ENCODE results near the gene AOX1. TPM values are rescaled to one million over a fixed set of nuclear protein-coding genes. Genes with fewer than 3 reads are reported as not detected.

The AOX1 gene
- total and polyA plus RNA-seq, 4 experiments from 2014 or later: not detected

GRCh38 chr2:200655918-200656580, 70.2 kb downstream of the AOX1 start:
- H3K9me3 Mint-ChIP-seq: no peaks in the 10 kb centered on the region
- no peak overlapping the region for H3K27ac Mint-ChIP-seq
- CTCF ChIA-PET (ENCODE audit: partially characterized antibody): no interaction called here
- no peaks in the 10 kb centered on the region for H3K4me1 Mint-ChIP-seq
- H3K36me3 ChIP-seq (ENCODE audit: insufficient read depth, low read length): no peaks in the 10 kb centered on the region
- POLR2A ChIA-PET (ENCODE audit: partially characterized antibody): no interaction called here
- no peaks in the 10 kb centered on the region for H3K9me3 ChIP-seq (ENCODE audit: control insufficient read depth in 1 of 2, low read length in 2 of 2)
- no peak overlapping the region for H3K4me3 Mint-ChIP-seq
- H3K27me3 Mint-ChIP-seq: peaks cover 10 to 20% of the 10 kb centered on the region in 2 donors
- H3K36me3 Mint-ChIP-seq: no peaks in the 10 kb centered on the region
- H3K4me1 ChIP-seq (ENCODE audit: insufficient read depth, low read length): no peaks in the 10 kb centered on the region
- no peak for DNase-seq
- H3K27me3 ChIP-seq (ENCODE audit: insufficient read depth, low read length): no peaks in the 10 kb centered on the region
- H3K4me3 ChIP-seq (ENCODE audit: low read length in 2 of 2): no peak overlapping the region
- H3K27ac ChIP-seq (ENCODE audit: low read depth, low read length): no peak overlapping the region
- intact Hi-C loops (cut with micrococcal nuclease): no loop called here

GRCh38 chr2:200658278-200658864, 72.6 kb downstream of the AOX1 start:
- H3K27ac ChIP-seq (ENCODE audit: low read depth, low read length): no peak overlapping the region
- Mint-ChIP-seq H3K4me1 (no peaks in the 10 kb centered on the region), H3K9me3 (no peaks in the 10 kb centered on the region), H3K27ac (no peak overlapping the region), H3K36me3 (no peaks in the 10 kb centered on the region), H3K27me3 (peaks cover 15 to 23% of the 10 kb centered on the region in 2 donors), H3K4me3 (no peak overlapping the region)
- intact Hi-C loops (cut with micrococcal nuclease): no loop called here
- DNase-seq: no peak
- H3K9me3 ChIP-seq (ENCODE audit: control insufficient read depth in 1 of 2, low read length in 2 of 2): no peaks in the 10 kb centered on the region
- no peaks in the 10 kb centered on the region for H3K36me3 ChIP-seq (ENCODE audit: insufficient read depth, low read length)
- H3K27me3 ChIP-seq (ENCODE audit: insufficient read depth, low read length): no peaks in the 10 kb centered on the region
- H3K4me1 ChIP-seq (ENCODE audit: insufficient read depth, low read length): no peaks in the 10 kb centered on the region
- CTCF ChIA-PET (ENCODE audit: partially characterized antibody): no interaction called here
- POLR2A ChIA-PET (ENCODE audit: partially characterized antibody): no interaction called here
- H3K4me3 ChIP-seq (ENCODE audit: low read length in 2 of 2): no peak overlapping the region

- POLR2A ChIA-PET (ENCODE audit: partially characterized antibody): no interaction called here
- no peaks in the 10 kb centered on the region for H3K27me3 ChIP-seq (ENCODE audit: insufficient read depth, low read length)
- DNase-seq: no peak
- no peaks in the 10 kb centered on the region for H3K4me1 Mint-ChIP-seq
- no peak overlapping the region for H3K4me3 Mint-ChIP-seq
- no peak overlapping the region for H3K27ac ChIP-seq (ENCODE audit: low read depth, low read length)
- no peaks in the 10 kb centered on the region for H3K9me3 ChIP-seq (ENCODE audit: control insufficient read depth in 1 of 2, low read length in 2 of 2)
- CTCF ChIA-PET (ENCODE audit: partially characterized antibody): no interaction called here
- no peak overlapping the region for H3K27ac Mint-ChIP-seq
- H3K9me3 Mint-ChIP-seq: no peaks in the 10 kb centered on the region
- H3K4me3 ChIP-seq (ENCODE audit: low read length in 2 of 2): no peak overlapping the region
- no peaks in the 10 kb centered on the region for H3K4me1 ChIP-seq (ENCODE audit: insufficient read depth, low read length)
- H3K36me3 ChIP-seq (ENCODE audit: insufficient read depth, low read length): no peaks in the 10 kb centered on the region
- no peaks in the 10 kb centered on the region for H3K36me3 Mint-ChIP-seq
- intact Hi-C loops (cut with micrococcal nuclease): no loop called here
- peaks cover 15 to 24% of the 10 kb centered on the region in 2 donors for H3K27me3 Mint-ChIP-seq
Observed at GRCh38 chr2:200659410-200659809, 73.6 kb downstream of the AOX1 start.

GRCh38 chr2:200661477-200661876, 75.7 kb downstream of the AOX1 start:
- no peaks in the 10 kb centered on the region for H3K9me3 Mint-ChIP-seq
- Histone ChIP-seq H3K36me3 (ENCODE audit: insufficient read depth, low read length) (no peaks in the 10 kb centered on the region), H3K27ac (ENCODE audit: low read depth, low read length) (no peak overlapping the region), H3K27me3 (ENCODE audit: insufficient read depth, low read length) (no peaks in the 10 kb centered on the region), H3K9me3 (ENCODE audit: control insufficient read depth in 1 of 2, low read length in 2 of 2) (no peaks in the 10 kb centered on the region), H3K4me3 (ENCODE audit: low read length in 2 of 2) (no peak overlapping the region), H3K4me1 (ENCODE audit: insufficient read depth, low read length) (no peaks in the 10 kb centered on the region)
- no peak overlapping the region for H3K27ac Mint-ChIP-seq
- DNase-seq: no peak
- ChIA-PET CTCF (ENCODE audit: partially characterized antibody) (no interaction called here), POLR2A (ENCODE audit: partially characterized antibody) (no interaction called here)
- H3K27me3 Mint-ChIP-seq: peaks cover 11 to 24% of the 10 kb centered on the region in 2 donors
- no peaks in the 10 kb centered on the region for H3K4me1 Mint-ChIP-seq
- intact Hi-C loops (cut with micrococcal nuclease): no loop called here
- H3K36me3 Mint-ChIP-seq: no peaks in the 10 kb centered on the region
- H3K4me3 Mint-ChIP-seq: no peak overlapping the region

- Mint-ChIP-seq H3K27ac (no peak overlapping the region), H3K36me3 (no peaks in the 10 kb centered on the region), H3K27me3 (peaks cover 11 to 21% of the 10 kb centered on the region in 2 donors), H3K4me1 (no peaks in the 10 kb centered on the region), H3K9me3 (no peaks in the 10 kb centered on the region), H3K4me3 (no peak overlapping the region)
- intact Hi-C loops (cut with micrococcal nuclease): no loop called here
- no peaks in the 10 kb centered on the region for H3K36me3 ChIP-seq (ENCODE audit: insufficient read depth, low read length)
- H3K27ac ChIP-seq (ENCODE audit: low read depth, low read length): no peak overlapping the region
- CTCF ChIA-PET (ENCODE audit: partially characterized antibody): no interaction called here
- no peak overlapping the region for H3K4me3 ChIP-seq (ENCODE audit: low read length in 2 of 2)
- no peaks in the 10 kb centered on the region for H3K4me1 ChIP-seq (ENCODE audit: insufficient read depth, low read length)
- no peaks in the 10 kb centered on the region for H3K27me3 ChIP-seq (ENCODE audit: insufficient read depth, low read length)
- no peaks in the 10 kb centered on the region for H3K9me3 ChIP-seq (ENCODE audit: control insufficient read depth in 1 of 2, low read length in 2 of 2)
- POLR2A ChIA-PET (ENCODE audit: partially characterized antibody): no interaction called here
- DNase-seq: no peak
Observed at GRCh38 chr2:200662727-200663126, 76.9 kb downstream of the AOX1 start.

- intact Hi-C loops (cut with micrococcal nuclease): no loop called here
- H3K36me3 Mint-ChIP-seq: no peaks in the 10 kb centered on the region
- H3K27ac Mint-ChIP-seq: no peak overlapping the region
- Histone ChIP-seq H3K4me3 (ENCODE audit: low read length in 2 of 2) (no peak overlapping the region), H3K36me3 (ENCODE audit: insufficient read depth, low read length) (no peaks in the 10 kb centered on the region), H3K27ac (ENCODE audit: low read depth, low read length) (no peak overlapping the region), H3K4me1 (ENCODE audit: insufficient read depth, low read length) (no peaks in the 10 kb centered on the region), H3K9me3 (ENCODE audit: control insufficient read depth in 1 of 2, low read length in 2 of 2) (no peaks in the 10 kb centered on the region), H3K27me3 (ENCODE audit: insufficient read depth, low read length) (no peaks in the 10 kb centered on the region)
- no peaks in the 10 kb centered on the region for H3K9me3 Mint-ChIP-seq
- no peak for DNase-seq
- no peaks in the 10 kb centered on the region for H3K4me1 Mint-ChIP-seq
- ChIA-PET CTCF (ENCODE audit: partially characterized antibody) (no interaction called here), POLR2A (ENCODE audit: partially characterized antibody) (no interaction called here)
- peaks cover 11 to 16% of the 10 kb centered on the region in 2 donors for H3K27me3 Mint-ChIP-seq
- H3K4me3 Mint-ChIP-seq: no peak overlapping the region
Observed at GRCh38 chr2:200664770-200665494, 79.1 kb downstream of the AOX1 start.

GRCh38 chr2:200665626-200666453, 80.0 kb downstream of the AOX1 start:
- no peaks in the 10 kb centered on the region for H3K9me3 ChIP-seq (ENCODE audit: control insufficient read depth in 1 of 2, low read length in 2 of 2)
- Mint-ChIP-seq H3K4me3 (no peak overlapping the region), H3K4me1 (no peaks in the 10 kb centered on the region), H3K9me3 (no peaks in the 10 kb centered on the region), H3K36me3 (no peaks in the 10 kb centered on the region), H3K27ac (no peak overlapping the region), H3K27me3 (peaks cover 12 to 15% of the 10 kb centered on the region in 2 donors)
- no peak for DNase-seq
- H3K4me1 ChIP-seq (ENCODE audit: insufficient read depth, low read length): no peaks in the 10 kb centered on the region
- H3K27ac ChIP-seq (ENCODE audit: low read depth, low read length): no peak overlapping the region
- H3K27me3 ChIP-seq (ENCODE audit: insufficient read depth, low read length): no peaks in the 10 kb centered on the region
- intact Hi-C loops (cut with micrococcal nuclease): no loop called here
- no peaks in the 10 kb centered on the region for H3K36me3 ChIP-seq (ENCODE audit: insufficient read depth, low read length)
- H3K4me3 ChIP-seq (ENCODE audit: low read length in 2 of 2): no peak overlapping the region
- CTCF ChIA-PET (ENCODE audit: partially characterized antibody): no interaction called here
- POLR2A ChIA-PET (ENCODE audit: partially characterized antibody): interaction anchor here (0.6 kb wide), 1 partner anchor 298 kb away, joined by 3 read pairs; no protein-coding TSS in a partner anchor
